Heart right ventricle (tissue), 16 donors: ENCODE results near the gene RAP1GAP. TPM values are rescaled to one million over a fixed set of nuclear protein-coding genes. Genes with fewer than 3 reads are reported as not detected.
A peak's percentile ranks its signal among the peaks of the same experiment; 100 is the strongest.

Experiments used
- ATAC-seq, 8 donors: fragments of 200-7000 bp; cut with Tn5 transposase; one replicate each; pipeline ENCODE4 v1.9.1; 2020; ENCODE audit warnings: mild to moderate bottlenecking in 8 of 8, moderate library complexity in 8 of 8, moderate number of reproducible peaks in 1 of 8
- DNase-seq, 2 donors: peaks; one replicate each; pipeline ENCODE4 v3.0.0-alpha.2; 2020
- H3K27ac ChIP-seq, 10 donors: fragments of 200-600 bp; sonication (generic) in 2 of 10; one replicate each; pipeline versions ENCODE4 v1.5.0 to v1.8.0; 2020 to 2022; ENCODE audit warnings: mild to moderate bottlenecking in 3 of 10
- H3K27me3 ChIP-seq, 7 donors: fragments of 200-600 bp; one replicate each; pipeline ENCODE4 v1.8.0; 2021 to 2022; ENCODE audit warnings: mild to moderate bottlenecking in 2 of 7
- H3K36me3 ChIP-seq, 9 donors: fragments of 200-600 bp; sonication (generic) in 1 of 9; one replicate each; pipeline versions ENCODE4 v1.5.0 to v1.8.0; 2020 to 2022; ENCODE audit warnings: mild to moderate bottlenecking in 2 of 9
- H3K4me1 ChIP-seq, 9 donors: fragments of 200-600 bp; sonication (generic) in 1 of 9; one replicate each; pipeline versions ENCODE4 v1.5.0 to v1.8.0; 2020 to 2022; ENCODE audit warnings: mild to moderate bottlenecking in 4 of 9
- H3K4me3 ChIP-seq, 10 donors: fragments of 200-600 bp; sonication (generic) in 2 of 10; one replicate each; pipeline versions ENCODE4 v1.5.0 to v1.8.0; 2020 to 2022; ENCODE audit warnings: mild to moderate bottlenecking in 7 of 10, moderate library complexity in 2 of 10
- H3K9me3 ChIP-seq, 11 donors: fragments of 200-600 bp in 10 of 11; sonication (generic) in 2 of 11; one replicate each; pipeline versions ENCODE4 v1.5.0 to v1.8.0; 2013 to 2022; ENCODE audit warnings: mild to moderate bottlenecking in 2 of 11, control low read depth in 1 of 11, moderate library complexity in 1 of 11
- CTCF ChIP-seq, 9 donors: fragments of 200-600 bp; sonication (generic) in 2 of 9; IDR thresholded peaks; one replicate each; pipeline versions ENCODE4 v1.5.0 to v1.8.0; 2021 to 2022; ENCODE audit warnings: antibody characterized with exemption in 9 of 9, mild to moderate bottlenecking in 5 of 9, moderate library complexity in 1 of 9
- WGBS, 2 donors: extraction: QIAGEN DNeasy Blood & Tissue Kit; methylation state at CpG; one replicate each; pipeline ENCODE4 v1.1.7; 2013; ENCODE audit warnings: inconsistent platforms in 1 of 2; 5-methylcytosine and 5-hydroxymethylcytosine counted together
- intact Hi-C, 10 donors: fragments of 100-400 bp; cut with DNase I; formaldehyde crosslinking; loops; one replicate each; pipeline versions ENCODE4 v1.11.1 to v1.14.2; 2022
- polyA plus RNA-seq, 2 donors: library from polyadenylated mRNA; stranded (reverse); fragments of 200-250 nt; gene quantifications; one replicate each; pipeline ENCODE4 v1.2.3, GENCODE V29; 2013
- total RNA-seq, 10 donors: library from RNA; stranded (reverse); fragmentation: NEBNext Ultra II Directional in 3 of 10; extraction: Animal tissue kit (Norgen Biotek cat#: 25700) in 3 of 10; gene quantifications; one replicate each; pipeline versions ENCODE4 v1.2.1 to v1.2.4, GENCODE V29; 2021 to 2023
- donor health status: Arrhythmogenic right ventricular cardiomyopathy.
- donor health status: ischemic (EF 13 %, LVEDD 7.1; RV severe dilation, severe dysfunction).
- donor health status: healthy with polysubstance abuse.
- donor health status: DM: no; HTN: yes; CAD: no.
- donor health status: DM: no; HTN: no; CAD: no.
- donor health status: ischemic (EF 25% LVEDD 6.9; RV normal size, moderate dysfunction).
- donor health status: ischemic (EF 25% LVEDD 5.7; RV mildly dilated, moderate dysfunction).
- donor health status: healthy.
- donor health status: DM: yes; HTN: yes; CAD: no.
- donor health status: Ischemic cardiomyopathy.
- donor health status: ischemic (EF 35%, LVEDD 5.7; RV mildly dilated, moderate dysfunction).
- donor health status: nonischemic (EF 11% LVEDD 7.7; RV severe dilation, severe dysfunction).
- donor health status: DM: yes; HTN: yes; CAD: no.
- donor health status: PGD.
- donor health status: ischemic (EF 29% LVEDD 5.4; RV normal size, mild dysfunction).
- donor health status: nonischemic (EF 23%, LVEDD 6.1; RV moderate dilation, normal function).

Gene RAP1GAP
- total and polyA plus RNA-seq, 12 donors, result 0.42 to 5.9 (median 4.0) TPM

DNA sequence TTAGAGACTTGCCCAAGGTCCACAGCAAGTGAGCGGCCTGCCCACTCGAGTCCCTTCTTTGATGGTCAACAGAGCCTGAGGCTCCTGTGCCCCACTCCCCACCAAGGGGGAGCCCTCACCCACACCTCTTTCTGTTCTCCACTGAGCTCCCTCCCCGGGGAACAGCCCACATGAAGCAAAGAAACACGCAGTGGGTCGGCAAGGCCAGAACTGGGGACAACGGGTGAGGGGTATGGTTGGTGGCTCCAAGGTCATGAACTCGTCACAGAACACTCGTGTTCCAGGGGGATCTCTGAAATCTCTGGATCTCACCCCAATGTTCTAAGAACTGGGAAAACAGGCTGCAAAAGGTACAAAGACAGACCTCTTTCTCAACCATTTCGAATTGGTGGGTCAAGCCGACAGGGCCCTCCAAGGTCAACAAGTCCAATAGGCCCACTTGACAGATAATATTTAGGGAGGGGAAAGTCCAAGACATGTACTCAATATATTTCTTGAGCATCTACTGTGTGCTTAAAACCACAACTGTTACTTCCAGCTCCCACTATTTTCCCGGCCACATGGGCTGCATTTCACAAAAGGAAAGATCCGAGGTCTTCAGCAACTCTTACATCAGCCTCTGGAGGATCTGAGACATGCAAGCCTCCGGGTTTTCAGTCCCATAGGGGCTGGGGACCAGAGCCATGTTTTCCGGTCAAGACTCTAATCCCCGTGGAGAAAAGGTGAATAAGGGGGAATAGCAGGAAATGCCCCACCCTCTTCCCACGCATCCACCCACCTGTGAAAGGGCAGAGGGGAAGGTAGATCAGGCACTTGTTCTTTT lies 1.1 kb upstream of the RAP1GAP start:
- no peak for ATAC-seq
- intact Hi-C loops, result no loop called here
- Histone ChIP-seq H3K4me1 (peaks cover 18 to 68% (median 59%) of the 10 kb centered on the region in 9 donors), H3K27ac (no peak overlapping the region), H3K4me3 (no peak overlapping the region), H3K27me3 (peaks cover 6 to 60% (median 43%) of the 10 kb centered on the region in 7 donors), H3K9me3 (no peaks in the 10 kb centered on the region), H3K36me3 (peaks cover 0 to 4% (median 0%) of the 10 kb centered on the region in 9 donors)
- 53 to 59% methylated on average over 16 of the region's 16 CpGs for WGBS, 2 donors
- no peak for TF ChIP-seq CTCF (IDR thresholded peaks at IDR 0.05)
- DNase-seq, result no peak

DNA sequence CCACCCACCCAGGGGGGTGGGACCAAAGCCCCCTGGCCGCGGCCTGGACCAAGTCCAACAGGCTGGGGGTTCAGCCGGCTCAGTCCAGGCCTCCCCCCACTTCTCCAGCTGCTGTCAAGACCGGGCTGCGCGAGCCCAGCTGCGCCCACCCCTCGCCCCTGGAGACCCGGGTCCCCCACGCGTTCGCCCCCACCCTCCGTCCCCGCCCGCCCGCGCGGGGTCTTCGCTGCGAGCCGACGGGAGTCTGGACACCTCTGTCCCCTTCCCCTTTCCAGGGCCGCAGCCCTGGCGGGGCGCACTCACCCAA lies 253 bp downstream of the RAP1GAP start:
- DNase-seq (no peak), ATAC-seq (no peak)
- no peak overlapping the region for H3K27ac ChIP-seq
- H3K9me3 ChIP-seq, result no peaks in the 10 kb centered on the region
- TF ChIP-seq CTCF (IDR thresholded peaks at IDR 0.05), result no peak
- WGBS, 2 donors, result 0 to 2% methylated on average over 23 to 25 of the region's 25 CpGs
- intact Hi-C loops, result loop anchor here in 3 of 10 donors (10.0 kb wide), 2 partner anchors 414 to 434 kb away; no protein-coding TSS in a partner anchor
- H3K4me3 ChIP-seq, result peak overlapping the region in 9 of 10 donors; percentile 8 to 48 (median 43)
- no peaks in the 10 kb centered on the region for H3K36me3 ChIP-seq
- H3K27me3 ChIP-seq, result peaks cover 6 to 70% (median 43%) of the 10 kb centered on the region in 7 donors
- H3K4me1 ChIP-seq, result peaks cover 18 to 67% (median 59%) of the 10 kb centered on the region in 9 donors

DNA sequence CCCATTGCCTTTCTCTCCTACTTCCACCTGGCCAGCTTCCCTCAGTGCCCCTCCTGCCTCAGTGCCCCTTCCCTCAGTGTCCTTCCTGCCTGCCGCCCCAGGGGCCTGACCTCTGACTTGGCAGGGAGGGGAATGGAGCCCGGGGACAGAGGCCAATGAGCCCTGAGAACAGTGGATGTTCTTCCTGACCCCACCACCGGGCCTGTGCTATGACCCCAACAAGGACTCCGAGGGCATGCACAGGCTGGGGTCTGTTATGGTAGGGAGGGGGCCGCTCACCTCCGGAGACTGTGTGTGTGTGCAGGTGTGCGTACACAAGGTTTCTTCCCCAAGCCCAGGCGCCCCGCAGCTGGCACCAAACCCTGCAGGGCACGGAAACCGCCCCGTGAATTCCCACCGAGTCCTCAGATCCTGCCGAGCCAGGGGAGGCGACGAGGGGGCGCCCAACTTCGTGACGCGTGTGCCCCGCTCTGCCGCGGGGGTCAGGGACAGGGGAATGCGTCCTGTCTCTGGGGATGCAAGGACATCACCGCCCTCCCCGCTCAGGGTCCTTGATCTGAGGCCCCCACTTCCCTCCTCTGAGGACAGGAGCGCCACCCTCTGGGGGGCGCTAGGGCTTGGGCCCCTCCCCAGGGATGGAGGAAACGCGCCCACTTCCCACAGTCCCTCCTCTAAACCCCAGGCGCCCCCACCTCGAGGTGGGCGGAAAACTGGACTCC lies 766 bp downstream of the RAP1GAP start:
- ATAC-seq, result no peak
- no peak overlapping the region for H3K27ac ChIP-seq
- H3K9me3 ChIP-seq, result no peaks in the 10 kb centered on the region
- no peaks in the 10 kb centered on the region for H3K36me3 ChIP-seq
- no peak for DNase-seq
- H3K4me1 ChIP-seq, result peaks cover 18 to 62% (median 58%) of the 10 kb centered on the region in 9 donors
- no peak for TF ChIP-seq CTCF (IDR thresholded peaks at IDR 0.05)
- H3K4me3 ChIP-seq, result peak overlapping the region in 9 of 10 donors; percentile 8 to 48 (median 43)
- intact Hi-C loops, result loop anchor here in 3 of 10 donors (10.0 kb wide), 2 partner anchors 414 to 434 kb away; no protein-coding TSS in a partner anchor
- WGBS, 2 donors, result 13 to 19% methylated on average over 31 to 33 of the region's 33 CpGs
- peaks cover 6 to 70% (median 43%) of the 10 kb centered on the region in 7 donors for H3K27me3 ChIP-seq
